Astrocyte (in vitro differentiated cells and primary cell): Measurements from ENCODE around the gene UCN2. TPM values are rescaled to one million over a fixed set of nuclear protein-coding genes. Genes with fewer than 3 reads are reported as not detected.

ENCODE experiments used
- DNase-seq: peaks from one replicate; pipeline ENCODE4 v3.0.0-alpha.2; 2010; ENCODE audit warnings: low read depth
- FAIRE-seq: peaks from 2 replicates; lab custom pipeline; 2011; peaks lifted over from hg19 to GRCh38; lab: Jason Lieb, UNC
- H2AFZ ChIP-seq: 2 replicates; pipeline ENCODE4 v1.6.0; 2012; ENCODE audit warnings: low read depth, low read length, inconsistent platforms
- H3K27ac ChIP-seq: 2 replicates; pipeline ENCODE4 v1.5.1; 2011; ENCODE audit warnings: low read depth, low read length, inconsistent platforms
- H3K27me3 ChIP-seq: 2 replicates; pipeline ENCODE4 v1.6.0; 2011; ENCODE audit warnings: low read length, inconsistent platforms; ENCODE audit not compliant: insufficient read depth
- H3K36me3 ChIP-seq: 2 replicates; pipeline ENCODE4 v1.5.1; 2011; ENCODE audit warnings: low read length, inconsistent platforms; ENCODE audit not compliant: insufficient read depth
- H3K4me1 ChIP-seq: 2 replicates; pipeline ENCODE4 v1.5.1; 2011; ENCODE audit warnings: low read length, inconsistent platforms; ENCODE audit not compliant: insufficient read depth
- H3K4me2 ChIP-seq: 2 replicates; pipeline ENCODE4 v1.6.0; 2012; ENCODE audit warnings: low read length, inconsistent platforms
- H3K4me3 ChIP-seq: 2 replicates; pipeline ENCODE4 v1.5.1; 2011; ENCODE audit warnings: low read depth, mild to moderate bottlenecking, low read length, inconsistent platforms; ENCODE audit not compliant: insufficient read depth
- H3K79me2 ChIP-seq: 2 replicates; pipeline ENCODE4 v1.6.0; 2012; ENCODE audit warnings: mild to moderate bottlenecking, low read length, inconsistent platforms; ENCODE audit not compliant: insufficient read depth
- H3K9ac ChIP-seq: 2 replicates; pipeline ENCODE4 v1.6.0; 2012; ENCODE audit warnings: mild to moderate bottlenecking, low read length, inconsistent platforms
- H3K9me3 ChIP-seq: 2 replicates; pipeline ENCODE4 v1.5.1; 2012; ENCODE audit warnings: low read depth, mild to moderate bottlenecking, low read length, inconsistent platforms; ENCODE audit not compliant: insufficient read depth
- H4K20me1 ChIP-seq: 2 replicates; pipeline ENCODE4 v1.6.0; 2012; ENCODE audit warnings: low read length, inconsistent platforms; ENCODE audit not compliant: insufficient read depth
- H3K27ac Mint-ChIP-seq: one replicate; pipeline ENCODE4 v1.8.0; 2021; ENCODE audit warnings: mild to moderate bottlenecking, mixed read lengths; ENCODE audit not compliant: unreplicated experiment
- H3K27me3 Mint-ChIP-seq: one replicate; pipeline ENCODE4 v1.8.0; 2021; ENCODE audit warnings: low read depth, mixed read lengths; ENCODE audit not compliant: unreplicated experiment
- H3K36me3 Mint-ChIP-seq: one replicate; pipeline ENCODE4 v1.8.0; 2021; ENCODE audit warnings: low read depth, mixed read lengths; ENCODE audit not compliant: unreplicated experiment
- H3K4me1 Mint-ChIP-seq: one replicate; pipeline ENCODE4 v1.8.0; 2021; ENCODE audit warnings: low read depth, mixed read lengths; ENCODE audit not compliant: unreplicated experiment
- H3K4me3 Mint-ChIP-seq: one replicate; pipeline ENCODE4 v1.8.0; 2021; ENCODE audit warnings: mild to moderate bottlenecking, moderate library complexity, mixed read lengths; ENCODE audit not compliant: unreplicated experiment
- H3K9me3 Mint-ChIP-seq: one replicate; pipeline ENCODE4 v1.8.0; 2021; ENCODE audit warnings: mild to moderate bottlenecking, mixed read lengths; ENCODE audit not compliant: unreplicated experiment
- EZH2 ChIP-seq: IDR thresholded peaks from 2 replicates; pipeline ENCODE4 v1.6.1; 2012; ENCODE audit warnings: mild to moderate bottlenecking, low read length, inconsistent platforms; ENCODE audit not compliant: insufficient read depth
- total RNA-seq: library from RNA; stranded (reverse); gene quantifications from 2 replicates; pipeline ENCODE4 v1.2.1, GENCODE V29; 2021
- TF ChIP-seq, protein P1 (sequence below): IDR thresholded peaks from 2 replicates; pipeline ENCODE4 v1.5.1; 2011; ENCODE audit warnings: low read depth, mild to moderate bottlenecking, inconsistent platforms, low read length, moderate library complexity; ENCODE audit not compliant: insufficient read depth

Gene UCN2
- total RNA-seq, 1 donor from 2014 or later = 3.3 TPM

DNA sequence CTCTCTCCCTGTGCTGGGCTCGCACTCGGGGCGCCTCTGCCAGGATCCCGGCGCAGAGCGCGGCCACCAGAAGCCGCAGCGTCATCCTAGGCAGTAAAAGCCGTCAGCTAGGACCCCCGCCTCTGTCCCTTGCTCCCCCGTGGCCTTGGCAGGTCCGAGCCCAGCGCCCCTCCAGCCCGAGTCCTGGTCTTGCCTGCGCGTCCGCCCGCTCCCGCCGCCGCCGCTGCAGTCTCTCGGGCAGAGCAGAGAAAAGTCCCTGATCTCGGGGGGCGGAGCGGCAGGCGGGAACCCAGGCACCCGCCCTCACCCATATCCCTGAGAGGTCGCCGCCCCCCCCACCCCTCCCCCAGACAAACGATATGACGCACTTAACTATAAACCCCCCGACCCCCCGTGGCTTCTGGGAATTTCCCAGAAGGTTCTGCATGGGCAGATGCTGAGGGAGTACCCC lies 31.5 kb upstream of the UCN2 start, which contains the start of gene COL7A1:
TSS of gene COL7A1 (minus strand) at position 255 of the 451 bp plus-strand sequence. CDS start at position 85, 170 bp downstream.
- peaks cover 30% of the 10 kb centered on the region for H4K20me1 ChIP-seq
- no peak for FAIRE-seq
- H3K27me3 Mint-ChIP-seq = peaks cover 2% of the 10 kb centered on the region
- no peak for DNase-seq
- H3K27ac ChIP-seq = peak within 1 kb of the TSS; percentile 92
- H3K9ac ChIP-seq = peak within 1 kb of the TSS; percentile 86
- H3K27me3 ChIP-seq = no peaks in the 10 kb centered on the region
- H3K9me3 ChIP-seq = no peaks in the 10 kb centered on the region
- peak within 1 kb of the TSS; percentile 89 for H3K4me2 ChIP-seq
- H3K9me3 Mint-ChIP-seq = peaks cover 2% of the 10 kb centered on the region
- peaks cover 28% of the 10 kb centered on the region for H3K36me3 Mint-ChIP-seq
- peaks cover 44% of the 10 kb centered on the region for H3K4me1 Mint-ChIP-seq
- peak within 1 kb of the TSS; percentile 89 for H3K27ac Mint-ChIP-seq
- H3K36me3 ChIP-seq = peaks cover 8% of the 10 kb centered on the region
- peak within 1 kb of the TSS; percentile 58 for H3K4me3 ChIP-seq
- peaks cover 47% of the 10 kb centered on the region for H3K79me2 ChIP-seq
- TF ChIP-seq EZH2 = no peak
- TF ChIP-seq, protein P1, sequence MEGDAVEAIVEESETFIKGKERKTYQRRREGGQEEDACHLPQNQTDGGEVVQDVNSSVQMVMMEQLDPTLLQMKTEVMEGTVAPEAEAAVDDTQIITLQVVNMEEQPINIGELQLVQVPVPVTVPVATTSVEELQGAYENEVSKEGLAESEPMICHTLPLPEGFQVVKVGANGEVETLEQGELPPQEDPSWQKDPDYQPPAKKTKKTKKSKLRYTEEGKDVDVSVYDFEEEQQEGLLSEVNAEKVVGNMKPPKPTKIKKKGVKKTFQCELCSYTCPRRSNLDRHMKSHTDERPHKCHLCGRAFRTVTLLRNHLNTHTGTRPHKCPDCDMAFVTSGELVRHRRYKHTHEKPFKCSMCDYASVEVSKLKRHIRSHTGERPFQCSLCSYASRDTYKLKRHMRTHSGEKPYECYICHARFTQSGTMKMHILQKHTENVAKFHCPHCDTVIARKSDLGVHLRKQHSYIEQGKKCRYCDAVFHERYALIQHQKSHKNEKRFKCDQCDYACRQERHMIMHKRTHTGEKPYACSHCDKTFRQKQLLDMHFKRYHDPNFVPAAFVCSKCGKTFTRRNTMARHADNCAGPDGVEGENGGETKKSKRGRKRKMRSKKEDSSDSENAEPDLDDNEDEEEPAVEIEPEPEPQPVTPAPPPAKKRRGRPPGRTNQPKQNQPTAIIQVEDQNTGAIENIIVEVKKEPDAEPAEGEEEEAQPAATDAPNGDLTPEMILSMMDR = no peak
- H3K4me3 Mint-ChIP-seq = peak within 1 kb of the TSS; percentile 34
- H3K4me1 ChIP-seq = peaks cover 74% of the 10 kb centered on the region
- H2AFZ ChIP-seq = peak within 1 kb of the TSS; percentile 58

DNA sequence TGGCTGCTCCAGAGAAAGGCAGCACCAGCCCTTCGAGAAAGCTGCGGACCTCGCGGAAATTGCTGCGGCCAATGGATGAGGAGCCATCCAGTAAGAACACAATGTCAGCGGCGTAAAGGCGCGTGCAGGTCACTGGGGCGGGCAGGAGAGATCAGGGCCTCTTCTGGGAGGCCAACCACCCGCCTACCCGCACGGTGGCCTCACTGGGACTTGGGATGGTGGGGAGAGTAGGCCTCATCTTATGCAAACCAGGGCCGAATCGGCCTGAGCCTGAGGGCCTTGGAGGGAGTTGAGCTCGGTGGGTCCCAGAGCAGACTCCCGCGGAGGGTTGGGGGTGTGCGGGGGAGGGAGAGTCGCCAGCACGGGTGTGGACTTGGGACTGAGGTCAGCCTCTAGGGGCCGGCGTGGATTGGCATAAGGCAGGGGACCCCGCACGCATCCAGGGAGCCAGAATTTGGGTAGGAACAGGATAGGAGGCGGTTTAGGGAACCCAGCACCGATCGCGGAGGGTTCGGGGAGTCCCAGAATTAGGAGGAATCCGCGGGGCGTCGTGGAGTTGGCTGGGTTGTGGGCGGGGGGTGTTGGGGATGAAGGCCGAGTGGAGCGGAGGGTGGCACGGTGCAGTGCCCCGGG lies 31.0 kb upstream of the UCN2 start:
- H3K9me3 ChIP-seq = no peaks in the 10 kb centered on the region
- no peak for TF ChIP-seq EZH2
- TF ChIP-seq, protein P1 = no peak
- peak overlapping the region; percentile 34 for H3K4me3 Mint-ChIP-seq
- H3K27ac Mint-ChIP-seq = no peak overlapping the region
- H3K4me2 ChIP-seq = peak overlapping the region; percentile 89
- peaks cover 5% of the 10 kb centered on the region for H3K36me3 ChIP-seq
- peaks cover 45% of the 10 kb centered on the region for H3K79me2 ChIP-seq
- H3K9ac ChIP-seq = peak overlapping the region; percentile 86
- H3K9me3 Mint-ChIP-seq = peaks cover 2% of the 10 kb centered on the region
- H2AFZ ChIP-seq = peak overlapping the region; percentile 58
- peaks cover 6% of the 10 kb centered on the region for H3K27me3 Mint-ChIP-seq
- peaks cover 68% of the 10 kb centered on the region for H3K4me1 ChIP-seq
- H3K27ac ChIP-seq = peak overlapping the region; percentile 92
- H3K4me1 Mint-ChIP-seq = peaks cover 43% of the 10 kb centered on the region
- no peaks in the 10 kb centered on the region for H3K27me3 ChIP-seq
- DNase-seq = no peak
- H3K36me3 Mint-ChIP-seq = peaks cover 29% of the 10 kb centered on the region
- peak overlapping the region; percentile 58 for H3K4me3 ChIP-seq
- peaks cover 36% of the 10 kb centered on the region for H4K20me1 ChIP-seq
- FAIRE-seq = no peak

DNA sequence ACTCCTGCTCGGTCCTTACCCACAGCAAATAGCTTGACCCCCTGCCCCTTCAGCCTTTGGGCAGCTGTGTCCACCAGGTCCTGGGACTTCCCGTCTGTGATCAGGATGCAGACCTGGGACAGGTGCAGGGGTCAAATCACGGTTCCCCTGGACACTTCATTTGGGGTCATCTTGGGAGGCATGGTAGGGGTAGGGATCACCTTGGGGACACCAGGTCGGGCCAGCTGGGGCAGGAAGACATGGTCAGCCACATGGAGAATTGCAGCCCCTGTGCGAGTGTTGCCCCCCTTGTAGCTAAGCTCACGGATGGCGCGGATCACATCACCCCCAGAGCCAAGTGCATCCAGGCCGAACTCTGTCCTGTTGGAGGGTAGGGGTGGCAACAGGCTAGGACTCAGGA lies 29.8 kb upstream of the UCN2 start:
- no peak overlapping the region for H3K27ac Mint-ChIP-seq
- H3K27ac ChIP-seq = no peak overlapping the region
- H3K36me3 ChIP-seq = peaks cover 2% of the 10 kb centered on the region
- H3K4me3 ChIP-seq = peak overlapping the region; percentile 29
- no peak for DNase-seq
- H3K4me2 ChIP-seq = peak overlapping the region; percentile 89
- H2AFZ ChIP-seq = no peak overlapping the region
- TF ChIP-seq, protein P1 = no peak
- no peak for TF ChIP-seq EZH2
- H3K9me3 ChIP-seq = no peaks in the 10 kb centered on the region
- peaks cover 56% of the 10 kb centered on the region for H3K4me1 ChIP-seq
- no peak overlapping the region for H3K9ac ChIP-seq
- H3K4me3 Mint-ChIP-seq = no peak overlapping the region
- peaks cover 13% of the 10 kb centered on the region for H3K27me3 Mint-ChIP-seq
- H3K9me3 Mint-ChIP-seq = peaks cover 2% of the 10 kb centered on the region
- peaks cover 44% of the 10 kb centered on the region for H4K20me1 ChIP-seq
- H3K36me3 Mint-ChIP-seq = peaks cover 32% of the 10 kb centered on the region
- H3K79me2 ChIP-seq = peaks cover 54% of the 10 kb centered on the region
- no peaks in the 10 kb centered on the region for H3K27me3 ChIP-seq
- H3K4me1 Mint-ChIP-seq = peaks cover 32% of the 10 kb centered on the region
- FAIRE-seq = no peak
